SK-N-SH treated with all-trans-retinoic acid at 6 μM for 48 hours (cell line): ENCODE measurements around the gene RNF40.

ENCODE experiments used
- ATAC-seq: fragments of 200-7000 bp; cut with Tn5 transposase; 3 replicates; pipeline ENCODE4 v1.9.1; 2020; ENCODE audit warnings: mild to moderate bottlenecking, moderate library complexity
- ARNTL ChIP-seq: fragments of 450-650 bp; formaldehyde crosslinking; IDR thresholded peaks from 2 replicates; pipeline ENCODE4 v1.5.0; 2020; ENCODE audit warnings: low read depth, mild to moderate bottlenecking, moderate library complexity, borderline replicate concordance
- BACH2 ChIP-seq: fragments of 250-450 bp; sonication (Bioruptor Pico); IDR thresholded peaks from 2 replicates; pipeline ENCODE4 v1.9.0; 2021; ENCODE audit warnings: mild to moderate bottlenecking, borderline replicate concordance
- CSDC2 ChIP-seq: fragments of 250-450 bp; sonication (Bioruptor Pico); IDR thresholded peaks from 2 replicates; pipeline ENCODE4 v1.5.0; 2020; ENCODE audit warnings: mild to moderate bottlenecking, moderate library complexity
- GLIS3 ChIP-seq: fragments of 250-450 bp; sonication (Bioruptor Pico); IDR thresholded peaks from 2 replicates; pipeline ENCODE4 v1.5.0; 2020; ENCODE audit warnings: mild to moderate bottlenecking, moderate library complexity
- ISL1 ChIP-seq: fragments of 250-450 bp; sonication (Bioruptor Pico); IDR thresholded peaks from 2 replicates; pipeline ENCODE4 v2.1.2; 2022; ENCODE audit warnings: mild to moderate bottlenecking, moderate library complexity
- OSR1 ChIP-seq: fragments of 250-450 bp; sonication (Bioruptor Pico); IDR thresholded peaks from 2 replicates; pipeline ENCODE4 v1.8.0; 2022; ENCODE audit warnings: moderate library complexity, mild to moderate bottlenecking, inconsistent platforms
- RARB ChIP-seq: fragments of 250-450 bp; sonication (Bioruptor Pico); IDR thresholded peaks from 2 replicates; pipeline ENCODE4 v1.8.0; 2021; ENCODE audit warnings: mild to moderate bottlenecking, moderate library complexity
- SNAI2 ChIP-seq: fragments of 250-450 bp; sonication (Bioruptor Pico); IDR thresholded peaks from 2 replicates; pipeline ENCODE4 v1.5.0; 2020; ENCODE audit warnings: mild to moderate bottlenecking, moderate library complexity
- TCF4 ChIP-seq: fragments of 250-450 bp; sonication (Bioruptor Pico); IDR thresholded peaks from 2 replicates; pipeline ENCODE4 v1.8.0; 2021; ENCODE audit warnings: mild to moderate bottlenecking, moderate library complexity, borderline replicate concordance
- TOX ChIP-seq: fragments of 250-450 bp; sonication (Bioruptor Pico); IDR thresholded peaks from 2 replicates; pipeline ENCODE4 v1.8.0; 2021; ENCODE audit warnings: mild to moderate bottlenecking, moderate library complexity, borderline replicate concordance
- ZFP3 ChIP-seq: fragments of 250-450 bp; sonication (Bioruptor Pico); IDR thresholded peaks from 2 replicates; pipeline ENCODE4 v1.5.0; 2020; ENCODE audit warnings: mild to moderate bottlenecking, moderate library complexity
- ZFP30 ChIP-seq: fragments of 450-650 bp; formaldehyde crosslinking; IDR thresholded peaks from 2 replicates; pipeline ENCODE4 v1.5.0; 2022; ENCODE audit warnings: mild to moderate bottlenecking, moderate library complexity
- ZNF565 ChIP-seq: fragments of 450-650 bp; formaldehyde crosslinking; conservative IDR thresholded peaks from 2 replicates; pipeline ENCODE4 v1.5.0; 2020; ENCODE audit warnings: low read depth, mild to moderate bottlenecking, moderate library complexity
- ZNF70 ChIP-seq: fragments of 450-650 bp; formaldehyde crosslinking; IDR thresholded peaks from 2 replicates; pipeline ENCODE4 v1.5.0; 2020; ENCODE audit warnings: mild to moderate bottlenecking, moderate library complexity
- ZNF8 ChIP-seq: fragments of 450-650 bp; formaldehyde crosslinking; IDR thresholded peaks from 2 replicates; pipeline ENCODE4 v1.5.0; 2020; ENCODE audit warnings: mild to moderate bottlenecking, moderate library complexity
- TF ChIP-seq, protein P1 (sequence below): fragments of 250-450 bp; sonication (Bioruptor Pico); IDR thresholded peaks from 2 replicates; pipeline ENCODE4 v1.5.1; 2020; ENCODE audit warnings: low read depth, mild to moderate bottlenecking, moderate library complexity
- TF ChIP-seq, protein P2 (sequence below): fragments of 250-450 bp; sonication (Bioruptor Pico); IDR thresholded peaks from 2 replicates; pipeline ENCODE4 v1.8.0; 2021; ENCODE audit warnings: low read depth, mild to moderate bottlenecking, moderate library complexity, borderline replicate concordance
- TF ChIP-seq, protein P3 (sequence below): fragments of 250-450 bp; sonication (Bioruptor Pico); IDR thresholded peaks from 2 replicates; pipeline ENCODE4 v1.5.0; 2020; ENCODE audit warnings: mild to moderate bottlenecking, moderate library complexity
- TF ChIP-seq, protein P4 (sequence below): fragments of 250-450 bp; sonication (Bioruptor Pico); IDR thresholded peaks from 2 replicates; pipeline ENCODE4 v1.8.0; 2020; ENCODE audit warnings: mild to moderate bottlenecking, moderate library complexity, borderline replicate concordance

Gene RNF40

DNA sequence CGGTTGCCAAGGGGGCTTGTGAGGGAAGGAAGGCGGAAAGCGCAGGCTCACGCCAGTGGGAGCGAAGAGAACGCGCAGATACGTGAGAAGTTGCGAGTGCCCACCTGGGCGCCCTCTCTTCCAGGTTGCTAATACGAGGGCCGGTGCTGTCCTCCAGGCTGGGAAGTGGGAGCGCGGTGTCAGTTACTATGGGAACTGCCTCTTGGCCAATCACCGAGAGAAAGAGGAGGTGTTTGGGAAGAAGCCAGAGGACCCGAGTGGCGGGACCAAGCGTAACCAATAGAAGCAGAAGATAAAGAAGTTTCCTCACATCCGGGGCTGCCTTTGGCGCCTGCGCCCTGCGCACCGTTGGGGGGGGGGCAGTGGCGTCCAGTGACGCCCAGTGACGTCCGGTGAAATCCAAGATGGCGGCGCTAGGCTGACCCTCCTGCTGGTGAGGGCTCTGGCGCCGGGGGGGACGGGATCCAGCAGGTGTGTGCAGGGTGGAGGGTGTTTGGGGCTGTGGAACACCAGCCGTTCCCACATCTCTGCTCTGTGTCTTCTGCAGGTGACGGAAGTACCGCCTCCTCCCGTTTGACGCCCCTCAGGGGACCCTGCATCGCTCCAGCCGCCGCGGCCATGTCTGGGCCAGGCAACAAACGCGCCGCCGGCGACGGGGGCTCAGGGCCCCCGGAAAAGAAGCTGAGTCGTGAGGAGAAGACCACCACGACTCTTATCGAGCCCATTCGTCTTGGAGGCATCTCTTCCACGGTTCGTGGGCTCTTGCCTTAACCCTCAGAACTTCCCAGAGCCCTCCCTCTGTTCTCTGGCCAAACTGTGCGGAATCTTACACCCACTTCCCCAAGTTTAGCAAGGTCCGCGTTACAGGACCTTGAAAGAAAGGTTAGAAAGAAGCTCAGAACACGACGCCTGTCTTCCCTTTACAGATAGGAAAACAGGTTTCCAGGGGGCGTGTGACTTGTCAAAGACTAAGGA is at the start of gene RNF40, which contains the start of gene CFAP119:
Gene RNF40 (plus strand): TSS at position 395 of the 975 bp plus-strand sequence. CDS start 224 bp downstream, at position 619.
Gene CFAP119 (minus strand): TSS at position 135 of the 975 bp plus-strand sequence. CDS start 314 bp downstream, outside the sequence.
- TF ChIP-seq, protein P1, sequence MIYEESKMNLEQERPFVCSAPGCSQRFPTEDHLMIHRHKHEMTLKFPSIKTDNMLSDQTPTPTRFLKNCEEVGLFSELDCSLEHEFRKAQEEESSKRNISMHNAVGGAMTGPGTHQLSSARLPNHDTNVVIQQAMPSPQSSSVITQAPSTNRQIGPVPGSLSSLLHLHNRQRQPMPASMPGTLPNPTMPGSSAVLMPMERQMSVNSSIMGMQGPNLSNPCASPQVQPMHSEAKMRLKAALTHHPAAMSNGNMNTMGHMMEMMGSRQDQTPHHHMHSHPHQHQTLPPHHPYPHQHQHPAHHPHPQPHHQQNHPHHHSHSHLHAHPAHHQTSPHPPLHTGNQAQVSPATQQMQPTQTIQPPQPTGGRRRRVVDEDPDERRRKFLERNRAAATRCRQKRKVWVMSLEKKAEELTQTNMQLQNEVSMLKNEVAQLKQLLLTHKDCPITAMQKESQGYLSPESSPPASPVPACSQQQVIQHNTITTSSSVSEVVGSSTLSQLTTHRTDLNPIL (CRISPR knock-in tag): no peak
- TF ChIP-seq GLIS3 (CRISPR knock-in tag) (no peak), CSDC2 (CRISPR knock-in tag) (no peak), ARNTL (CRISPR knock-in tag) (no peak)
- peak; percentile 93 for ATAC-seq

DNA sequence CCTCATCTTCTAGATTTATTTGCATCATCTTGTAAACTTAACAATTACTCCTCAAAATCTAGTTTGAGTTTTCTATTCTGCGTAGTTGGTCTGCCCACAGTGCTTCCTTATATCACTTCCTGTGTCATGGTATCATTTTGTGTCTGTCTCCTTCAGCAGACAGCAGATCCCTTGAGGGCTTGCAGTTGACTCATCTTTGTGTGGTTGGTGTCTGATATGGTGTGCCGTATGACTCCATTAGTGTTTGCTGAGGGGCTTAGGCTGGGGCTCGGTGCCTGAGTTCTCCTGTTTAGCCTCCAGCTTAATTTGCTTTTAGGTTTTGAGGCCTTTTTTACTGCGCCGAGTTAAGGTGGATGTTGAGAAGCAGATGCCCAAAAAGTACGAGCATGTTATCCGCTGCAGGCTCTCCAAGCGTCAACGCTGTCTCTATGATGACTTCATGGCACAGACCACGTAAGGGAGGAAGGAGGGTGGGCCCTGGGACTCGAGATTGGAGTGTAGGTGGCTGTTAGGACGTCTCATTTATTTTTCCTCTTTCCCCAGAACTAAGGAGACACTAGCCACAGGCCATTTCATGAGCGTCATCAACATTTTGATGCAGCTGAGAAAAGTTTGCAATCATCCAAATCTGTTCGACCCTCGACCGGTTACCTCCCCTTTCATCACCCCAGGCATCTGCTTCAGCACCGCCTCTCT is 46.2 kb upstream of the RNF40 start:
- no peak for ATAC-seq
- TF ChIP-seq ZNF70 (CRISPR knock-in tag) (no peak), BACH2 (CRISPR knock-in tag) (no peak), TCF4 (CRISPR knock-in tag) (no peak), ZFP30 (CRISPR knock-in tag) (no peak), ISL1 (no peak), GLIS3 (CRISPR knock-in tag) (no peak), SNAI2 (CRISPR knock-in tag) (no peak), CSDC2 (CRISPR knock-in tag) (no peak), ZFP3 (CRISPR knock-in tag) (no peak), OSR1 (CRISPR knock-in tag) (no peak), ZNF565 (no peak), ZNF8 (CRISPR knock-in tag) (no peak), TOX (CRISPR knock-in tag) (no peak), ARNTL (CRISPR knock-in tag) (no peak), RARB (CRISPR knock-in tag) (no peak)
- TF ChIP-seq, protein P2, sequence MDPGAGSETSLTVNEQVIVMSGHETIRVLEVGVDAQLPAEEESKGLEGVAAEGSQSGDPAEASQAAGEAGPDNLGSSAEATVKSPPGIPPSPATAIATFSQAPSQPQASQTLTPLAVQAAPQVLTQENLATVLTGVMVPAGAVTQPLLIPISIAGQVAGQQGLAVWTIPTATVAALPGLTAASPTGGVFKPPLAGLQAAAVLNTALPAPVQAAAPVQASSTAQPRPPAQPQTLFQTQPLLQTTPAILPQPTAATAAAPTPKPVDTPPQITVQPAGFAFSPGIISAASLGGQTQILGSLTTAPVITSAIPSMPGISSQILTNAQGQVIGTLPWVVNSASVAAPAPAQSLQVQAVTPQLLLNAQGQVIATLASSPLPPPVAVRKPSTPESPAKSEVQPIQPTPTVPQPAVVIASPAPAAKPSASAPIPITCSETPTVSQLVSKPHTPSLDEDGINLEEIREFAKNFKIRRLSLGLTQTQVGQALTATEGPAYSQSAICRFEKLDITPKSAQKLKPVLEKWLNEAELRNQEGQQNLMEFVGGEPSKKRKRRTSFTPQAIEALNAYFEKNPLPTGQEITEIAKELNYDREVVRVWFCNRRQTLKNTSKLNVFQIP (CRISPR knock-in tag): no peak
- TF ChIP-seq, protein P3, sequence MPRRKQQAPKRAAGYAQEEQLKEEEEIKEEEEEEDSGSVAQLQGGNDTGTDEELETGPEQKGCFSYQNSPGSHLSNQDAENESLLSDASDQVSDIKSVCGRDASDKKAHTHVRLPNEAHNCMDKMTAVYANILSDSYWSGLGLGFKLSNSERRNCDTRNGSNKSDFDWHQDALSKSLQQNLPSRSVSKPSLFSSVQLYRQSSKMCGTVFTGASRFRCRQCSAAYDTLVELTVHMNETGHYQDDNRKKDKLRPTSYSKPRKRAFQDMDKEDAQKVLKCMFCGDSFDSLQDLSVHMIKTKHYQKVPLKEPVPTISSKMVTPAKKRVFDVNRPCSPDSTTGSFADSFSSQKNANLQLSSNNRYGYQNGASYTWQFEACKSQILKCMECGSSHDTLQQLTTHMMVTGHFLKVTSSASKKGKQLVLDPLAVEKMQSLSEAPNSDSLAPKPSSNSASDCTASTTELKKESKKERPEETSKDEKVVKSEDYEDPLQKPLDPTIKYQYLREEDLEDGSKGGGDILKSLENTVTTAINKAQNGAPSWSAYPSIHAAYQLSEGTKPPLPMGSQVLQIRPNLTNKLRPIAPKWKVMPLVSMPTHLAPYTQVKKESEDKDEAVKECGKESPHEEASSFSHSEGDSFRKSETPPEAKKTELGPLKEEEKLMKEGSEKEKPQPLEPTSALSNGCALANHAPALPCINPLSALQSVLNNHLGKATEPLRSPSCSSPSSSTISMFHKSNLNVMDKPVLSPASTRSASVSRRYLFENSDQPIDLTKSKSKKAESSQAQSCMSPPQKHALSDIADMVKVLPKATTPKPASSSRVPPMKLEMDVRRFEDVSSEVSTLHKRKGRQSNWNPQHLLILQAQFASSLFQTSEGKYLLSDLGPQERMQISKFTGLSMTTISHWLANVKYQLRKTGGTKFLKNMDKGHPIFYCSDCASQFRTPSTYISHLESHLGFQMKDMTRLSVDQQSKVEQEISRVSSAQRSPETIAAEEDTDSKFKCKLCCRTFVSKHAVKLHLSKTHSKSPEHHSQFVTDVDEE (CRISPR knock-in tag): no peak
- TF ChIP-seq, protein P4, sequence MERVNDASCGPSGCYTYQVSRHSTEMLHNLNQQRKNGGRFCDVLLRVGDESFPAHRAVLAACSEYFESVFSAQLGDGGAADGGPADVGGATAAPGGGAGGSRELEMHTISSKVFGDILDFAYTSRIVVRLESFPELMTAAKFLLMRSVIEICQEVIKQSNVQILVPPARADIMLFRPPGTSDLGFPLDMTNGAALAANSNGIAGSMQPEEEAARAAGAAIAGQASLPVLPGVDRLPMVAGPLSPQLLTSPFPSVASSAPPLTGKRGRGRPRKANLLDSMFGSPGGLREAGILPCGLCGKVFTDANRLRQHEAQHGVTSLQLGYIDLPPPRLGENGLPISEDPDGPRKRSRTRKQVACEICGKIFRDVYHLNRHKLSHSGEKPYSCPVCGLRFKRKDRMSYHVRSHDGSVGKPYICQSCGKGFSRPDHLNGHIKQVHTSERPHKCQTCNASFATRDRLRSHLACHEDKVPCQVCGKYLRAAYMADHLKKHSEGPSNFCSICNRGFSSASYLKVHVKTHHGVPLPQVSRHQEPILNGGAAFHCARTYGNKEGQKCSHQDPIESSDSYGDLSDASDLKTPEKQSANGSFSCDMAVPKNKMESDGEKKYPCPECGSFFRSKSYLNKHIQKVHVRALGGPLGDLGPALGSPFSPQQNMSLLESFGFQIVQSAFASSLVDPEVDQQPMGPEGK (CRISPR knock-in tag): no peak
- TF ChIP-seq, protein P1 (CRISPR knock-in tag): no peak
